Amniotic epithelial cell (primary cell): ENCODE results near the gene PTBP2.

Experiments
- DNase-seq: peaks from one replicate; pipeline ENCODE4 v3.0.0-alpha.2; 2010; ENCODE audit warnings: low read depth

PTBP2 gene

GRCh38 chr1:96825950-96826576 lies 104.5 kb downstream of the PTBP2 start:
- DNase-seq: no peak

GRCh38 chr1:96833376-96833775 lies 111.8 kb downstream of the PTBP2 start:
- DNase-seq: no peak

- no peak for DNase-seq
Measured at GRCh38 chr1:96834986-96835385, 113.4 kb downstream of the PTBP2 start.

DNA sequence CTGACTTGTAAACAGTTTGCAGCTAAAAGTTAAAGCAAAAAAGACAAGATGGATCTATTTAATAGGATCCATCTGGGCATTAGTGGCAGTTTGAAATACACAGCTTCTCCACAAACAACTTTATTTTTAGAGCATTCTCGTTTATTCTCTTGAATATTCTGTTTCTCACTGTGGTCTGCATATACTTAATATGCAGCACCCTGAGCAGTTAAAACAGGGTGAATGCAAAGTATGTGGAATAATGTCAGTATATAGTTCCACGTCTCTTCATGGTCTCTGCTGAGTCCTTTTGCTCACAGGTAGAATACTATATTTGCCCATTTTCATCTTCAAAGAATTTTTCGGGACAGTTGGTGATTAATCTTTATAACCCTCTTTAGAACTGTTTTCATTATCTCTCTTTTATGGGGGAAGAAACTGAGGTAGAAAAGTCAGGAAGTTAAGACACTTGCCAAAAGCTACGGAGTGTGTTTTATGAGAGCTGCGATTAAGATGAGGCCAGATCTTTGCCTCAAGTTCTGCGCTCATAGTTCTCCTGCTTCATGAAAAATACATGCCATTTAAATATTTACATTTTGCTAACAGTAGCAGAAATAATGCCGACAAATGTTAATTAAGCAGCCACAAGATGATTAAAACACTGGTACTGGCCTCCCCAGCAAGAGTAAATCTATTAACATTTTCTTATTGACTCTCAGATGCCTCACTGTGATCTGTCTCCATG lies 115.6 kb downstream of the PTBP2 start:
- DNase-seq: no peak

DNA sequence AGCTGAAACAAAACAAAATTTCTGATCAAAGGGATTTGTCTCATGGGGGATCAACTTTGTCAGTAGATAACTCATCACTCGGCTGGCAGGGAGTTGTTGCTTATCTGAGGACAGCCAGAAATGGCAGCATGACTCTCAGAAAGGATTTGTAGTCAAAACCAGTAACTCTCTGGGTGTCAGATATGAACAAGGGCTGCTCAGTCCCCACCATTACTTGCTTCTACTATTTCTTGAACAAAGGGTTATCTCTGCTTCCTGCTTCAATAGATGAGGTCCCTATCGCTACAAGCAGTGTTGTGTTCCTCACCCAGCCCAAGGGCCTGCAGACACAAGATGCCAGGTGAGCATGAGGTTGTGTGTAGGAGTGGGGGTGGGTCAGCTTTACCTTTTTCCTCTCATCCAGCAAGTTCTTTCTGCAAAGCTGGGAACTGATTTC lies 116.2 kb downstream of the PTBP2 start:
- no peak for DNase-seq

DNA sequence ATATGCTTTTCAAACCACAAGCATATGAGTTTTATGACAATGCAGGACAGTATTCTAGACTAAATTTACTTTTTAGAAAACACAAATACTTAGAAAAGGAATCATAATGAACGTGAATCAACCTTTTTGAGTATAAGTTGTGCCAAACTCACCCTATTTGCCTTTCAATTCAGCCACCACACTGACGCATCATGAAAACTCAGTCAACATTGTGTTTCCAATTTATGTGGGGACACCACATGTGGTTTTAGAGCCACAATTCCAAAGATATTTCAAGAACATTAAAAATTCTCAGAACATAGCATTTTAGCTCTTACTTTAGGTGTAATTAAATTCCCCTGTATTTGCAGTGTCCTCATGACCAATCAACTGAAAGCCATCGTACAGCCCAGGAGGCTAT lies 118.8 kb downstream of the PTBP2 start:
- DNase-seq: no peak

DNA sequence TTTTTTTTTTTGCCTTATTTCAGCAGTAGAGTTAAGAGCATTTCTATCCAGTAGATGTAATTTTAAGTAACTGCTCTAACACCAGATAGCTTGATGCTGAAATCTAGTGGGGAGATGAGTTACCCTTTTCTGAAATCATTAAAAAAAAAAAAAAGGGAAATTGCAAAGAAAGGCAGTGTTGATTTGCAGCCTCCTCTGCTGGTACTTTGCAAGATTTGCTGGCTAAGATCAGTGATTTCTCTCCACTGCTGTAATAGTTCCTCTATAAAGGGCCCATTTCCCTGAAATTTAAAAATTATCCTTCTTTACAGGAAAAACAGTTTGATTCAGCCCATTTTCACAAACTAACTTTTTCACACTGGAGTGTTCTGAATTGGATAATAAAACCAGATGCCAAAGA lies 120.6 kb downstream of the PTBP2 start:
- DNase-seq: peak; percentile 43

DNA sequence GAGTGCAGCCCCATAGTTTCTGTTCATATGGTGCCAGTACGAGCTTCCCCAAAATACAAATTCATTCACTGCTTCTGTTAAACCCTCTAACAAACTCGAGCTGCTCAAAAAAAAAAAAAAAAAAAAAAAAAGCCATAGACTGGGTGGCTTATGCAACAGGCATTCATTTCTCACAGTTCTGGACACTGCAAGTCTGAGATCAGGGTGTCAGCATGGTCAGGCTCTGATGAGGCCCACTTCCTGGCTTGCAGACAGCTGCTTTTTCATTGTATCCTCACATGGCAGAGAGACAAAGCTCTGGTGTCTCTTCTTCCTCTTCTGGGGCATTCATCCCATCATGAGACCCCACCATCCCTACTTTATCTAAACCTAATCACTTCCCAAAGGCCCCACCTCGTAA lies 121.6 kb downstream of the PTBP2 start:
- DNase-seq: peak; percentile 80

GRCh38 chr1:96843601-96844000 lies 122.0 kb downstream of the PTBP2 start:
- no peak for DNase-seq

DNA sequence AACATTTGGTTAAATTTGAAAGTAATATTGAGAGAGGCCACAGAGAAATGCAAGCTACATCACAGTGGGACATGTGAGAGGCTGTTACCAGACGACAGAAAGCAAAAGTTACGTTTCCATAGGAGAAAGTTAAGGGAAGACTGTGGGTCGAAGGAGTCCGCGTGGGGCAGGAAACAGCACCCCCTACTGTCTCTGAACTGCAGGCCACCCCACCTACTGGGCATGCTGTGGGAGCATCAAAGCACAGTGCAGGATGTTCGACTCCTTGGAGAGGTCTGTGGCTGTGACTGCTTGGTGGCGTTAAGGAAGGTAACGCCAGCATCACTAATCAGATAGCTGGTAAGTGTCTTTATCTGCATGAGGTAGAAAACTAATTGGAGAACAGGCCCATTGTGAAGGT lies 123.9 kb downstream of the PTBP2 start:
- DNase-seq: peak; percentile 32

DNA sequence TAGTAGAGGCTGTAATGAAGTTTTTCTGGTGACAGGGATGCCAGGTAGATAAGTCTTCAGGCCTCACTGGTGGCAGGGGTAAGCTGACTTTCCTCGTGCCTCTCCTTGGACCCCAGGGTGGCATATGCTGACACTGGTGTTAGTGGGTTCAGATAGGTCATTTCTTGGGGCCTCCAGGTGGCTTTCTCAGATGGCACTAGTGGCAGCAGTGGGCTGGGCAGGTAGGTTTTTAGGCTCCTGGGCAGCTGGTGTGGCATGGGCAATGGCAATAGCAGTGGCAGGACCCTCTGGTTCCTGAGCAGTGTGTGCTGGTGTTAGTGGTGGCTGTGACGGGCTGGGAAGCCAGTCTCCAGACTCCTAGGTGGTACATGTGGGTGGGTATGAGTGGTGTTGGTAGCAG lies 140.3 kb downstream of the PTBP2 start:
- DNase-seq: no peak

DNA sequence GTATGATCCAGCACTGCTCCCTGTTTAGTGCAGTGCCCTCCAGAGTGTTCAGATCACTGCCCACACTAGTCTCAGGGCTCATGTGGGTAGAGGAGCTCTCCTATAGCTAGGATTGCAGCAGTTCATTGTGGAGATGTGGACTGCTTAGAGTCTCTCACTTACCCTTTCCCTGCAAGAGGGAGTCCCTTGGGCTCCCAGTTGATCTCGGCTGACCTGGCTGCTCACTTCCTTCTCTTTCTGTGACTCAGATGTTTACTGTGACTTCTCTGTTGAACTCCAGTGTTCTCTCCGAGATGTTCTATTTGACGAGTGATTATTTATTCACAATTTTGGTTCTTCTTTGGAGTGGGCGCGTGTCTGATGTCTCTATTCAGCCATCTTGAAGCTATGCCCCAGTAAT lies 141.9 kb downstream of the PTBP2 start:
- no peak for DNase-seq
